HEK293T (cell line): ENCODE data around the gene RHEB.

Source experiments
- BHLHE40 ChIP-seq: fragments of 450-650 bp; IDR thresholded peaks from 2 replicates; pipeline ENCODE4 v1.6.1; 2016; ENCODE audit warnings: mild to moderate bottlenecking, moderate library complexity, borderline replicate concordance
- ELF4 ChIP-seq: fragments of 450-650 bp; IDR thresholded peaks from 2 replicates; pipeline ENCODE4 v1.6.1; 2017; ENCODE audit warnings: antibody characterized with exemption
- FOXA1 ChIP-seq: fragments of 450-650 bp; IDR thresholded peaks from 2 replicates; pipeline ENCODE4 v1.6.1; 2016; ENCODE audit warnings: mild to moderate bottlenecking
- FOXK2 ChIP-seq: fragments of 450-650 bp; IDR thresholded peaks from 2 replicates; pipeline ENCODE4 v1.6.1; 2016; ENCODE audit warnings: mild to moderate bottlenecking
- FOXM1 ChIP-seq: fragments of 450-650 bp; IDR thresholded peaks from 2 replicates; pipeline ENCODE4 v1.6.1; 2017; ENCODE audit warnings: mild to moderate bottlenecking, borderline replicate concordance
- HDGF ChIP-seq: fragments of 450-650 bp; IDR thresholded peaks from 2 replicates; pipeline ENCODE4 v1.6.1; 2017; ENCODE audit warnings: antibody characterized with exemption, borderline replicate concordance
- SP1 ChIP-seq: fragments of 450-650 bp; IDR thresholded peaks from 2 replicates; pipeline ENCODE4 v1.6.1; 2017
- SUZ12 ChIP-seq: fragments of 450-650 bp; IDR thresholded peaks from 2 replicates; pipeline ENCODE4 v1.6.1; 2016; ENCODE audit warnings: mild to moderate bottlenecking
- TARDBP ChIP-seq: fragments of 450-650 bp; IDR thresholded peaks from 2 replicates; pipeline ENCODE4 v1.6.1; 2016
- ZNF384 ChIP-seq: fragments of 450-650 bp; IDR thresholded peaks from 2 replicates; pipeline ENCODE4 v1.6.1; 2016

DNA sequence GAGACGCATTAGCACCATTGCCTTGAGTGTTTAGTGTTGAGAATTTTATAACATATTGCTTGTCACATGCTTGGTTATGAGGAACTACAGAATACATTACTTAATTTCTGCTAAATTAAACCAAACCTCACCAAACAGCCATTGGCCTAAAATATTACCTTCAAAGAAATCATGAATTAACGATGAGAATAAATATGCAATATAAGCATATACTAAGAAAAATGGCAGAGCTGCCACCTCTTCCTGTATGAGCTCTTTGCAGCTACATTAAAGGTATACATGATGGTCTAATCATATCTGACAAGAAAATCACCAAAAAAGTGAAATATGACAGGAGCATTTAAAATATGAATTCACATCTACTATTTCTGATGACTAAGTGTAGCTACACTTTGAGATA, 5.2 kb upstream of the RHEB start:
- TF ChIP-seq FOXA1 (no peak), TARDBP (no peak), SP1 (no peak), ELF4 (no peak), FOXM1 (no peak), SUZ12 (no peak), BHLHE40 (no peak), ZNF384 (no peak), HDGF (no peak), FOXK2 (no peak)
